ENCODE results near the gene HOXB9.

The HOXB9 gene

DNA sequence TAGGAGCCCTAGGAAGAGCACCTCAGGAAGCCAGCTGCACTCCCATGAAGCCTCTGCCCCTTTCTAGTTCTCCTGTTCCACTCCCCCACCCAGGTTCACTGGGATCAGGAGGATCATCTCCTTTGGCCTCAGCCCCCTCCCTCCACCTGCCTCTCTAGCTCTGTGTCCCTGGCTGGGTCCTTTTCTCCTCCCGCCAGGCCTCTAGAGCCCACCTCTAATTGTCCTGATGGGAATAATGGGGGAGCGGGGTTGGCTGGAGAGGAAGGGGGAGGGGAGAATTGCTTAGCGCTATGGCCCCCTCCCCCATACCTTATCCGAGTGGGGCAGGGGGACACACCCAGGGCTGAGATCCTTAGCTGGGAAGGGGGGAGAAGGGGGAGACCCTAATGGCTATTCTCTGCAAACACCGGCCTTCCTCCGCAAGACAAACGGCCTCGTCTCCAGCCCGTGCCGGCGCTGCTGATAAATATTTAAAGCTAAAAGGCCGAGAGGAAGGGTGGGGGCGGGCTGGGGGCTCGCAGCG lies 16.3 kb downstream of the HOXB9 start:
- DNase-seq, result no peak

GRCh38 chr17:48609033-48609432 lies 17.1 kb downstream of the HOXB9 start:
- DNase-seq, result no peak

- no peak for DNase-seq
Observed at GRCh38 chr17:48608494-48608834, 17.7 kb downstream of the HOXB9 start.

- DNase-seq, result no peak
Observed at GRCh38 chr17:48606892-48607614, 19.1 kb downstream of the HOXB9 start.

DNA sequence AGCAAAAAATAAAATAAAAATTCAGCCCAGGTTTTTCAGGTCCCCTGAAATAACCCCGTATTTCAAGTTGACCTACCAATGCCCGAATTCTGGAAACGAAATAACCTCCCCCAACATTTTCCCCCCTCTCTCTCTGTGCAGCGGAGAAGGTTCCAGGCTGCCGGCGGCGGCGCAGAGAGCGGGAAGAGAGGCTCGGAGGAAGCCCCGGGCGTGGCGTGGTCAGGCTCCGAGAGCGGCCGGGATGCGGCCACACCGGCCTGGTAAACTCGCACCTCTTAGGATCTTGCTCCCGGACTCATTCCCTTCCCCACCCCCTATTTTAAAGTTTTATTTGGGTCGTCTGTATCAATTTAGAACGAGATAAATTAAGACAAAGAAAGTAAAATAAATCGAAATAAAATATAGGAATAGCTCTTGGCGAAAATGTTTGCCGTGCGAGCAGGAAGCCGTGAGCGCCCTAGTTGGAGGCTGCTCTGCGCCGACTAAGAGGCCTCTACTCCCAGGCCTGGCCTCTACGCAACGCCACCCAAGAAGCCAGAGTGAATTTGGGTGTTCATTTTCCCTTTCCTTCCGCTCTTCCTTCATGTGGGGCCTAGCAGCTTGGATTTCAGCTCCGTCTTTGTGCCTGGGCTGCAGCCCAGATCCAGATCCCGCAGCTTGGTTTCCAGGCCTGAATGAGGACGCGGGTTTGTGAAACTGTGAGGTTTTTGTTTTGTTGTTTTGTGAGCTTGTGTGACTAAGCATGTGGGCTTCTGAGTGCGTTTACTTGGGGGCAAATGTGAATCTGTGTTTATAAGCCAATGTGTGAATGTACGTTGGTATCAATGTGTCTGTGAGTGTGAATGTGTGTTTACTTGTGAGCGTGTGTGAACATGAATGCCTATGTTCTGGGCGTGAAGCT lies 19.9 kb downstream of the HOXB9 start:
- no peak for DNase-seq

GRCh38 chr17:48605409-48605919 lies 20.7 kb downstream of the HOXB9 start:
- DNase-seq, result no peak

DNA sequence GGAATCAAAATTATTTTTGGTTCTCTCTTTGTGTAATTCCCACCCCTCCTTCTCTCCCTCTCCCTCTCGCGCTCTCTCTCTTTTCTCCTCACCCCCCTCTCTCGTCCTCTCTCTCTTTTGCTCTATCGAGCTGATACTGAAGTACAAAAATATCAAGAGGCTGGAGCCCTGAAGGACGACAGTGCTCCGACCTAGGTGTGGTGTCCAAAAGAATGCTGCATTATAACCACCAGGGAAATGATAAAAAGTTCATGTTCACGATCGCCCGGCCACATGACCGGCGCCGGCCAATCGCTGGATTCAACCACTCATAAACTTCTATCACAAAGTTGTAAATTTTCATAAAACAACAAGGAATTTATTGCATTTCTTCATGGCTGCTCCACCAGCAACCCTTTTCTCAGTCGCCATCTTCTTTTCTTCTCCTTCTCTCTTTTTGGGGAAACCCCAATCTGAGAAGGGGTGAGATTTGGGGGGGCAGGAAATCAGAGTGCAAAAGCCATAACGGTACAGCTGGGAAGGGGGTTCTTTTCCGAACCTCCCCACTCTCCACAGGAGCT lies 21.3 kb downstream of the HOXB9 start, which contains the start of gene HOXB6:
TSS of gene HOXB6 (minus strand) at position 217 of the 560 bp plus-strand sequence. CDS start 6,836 bp downstream, outside the sequence.
- no peak for DNase-seq

DNA sequence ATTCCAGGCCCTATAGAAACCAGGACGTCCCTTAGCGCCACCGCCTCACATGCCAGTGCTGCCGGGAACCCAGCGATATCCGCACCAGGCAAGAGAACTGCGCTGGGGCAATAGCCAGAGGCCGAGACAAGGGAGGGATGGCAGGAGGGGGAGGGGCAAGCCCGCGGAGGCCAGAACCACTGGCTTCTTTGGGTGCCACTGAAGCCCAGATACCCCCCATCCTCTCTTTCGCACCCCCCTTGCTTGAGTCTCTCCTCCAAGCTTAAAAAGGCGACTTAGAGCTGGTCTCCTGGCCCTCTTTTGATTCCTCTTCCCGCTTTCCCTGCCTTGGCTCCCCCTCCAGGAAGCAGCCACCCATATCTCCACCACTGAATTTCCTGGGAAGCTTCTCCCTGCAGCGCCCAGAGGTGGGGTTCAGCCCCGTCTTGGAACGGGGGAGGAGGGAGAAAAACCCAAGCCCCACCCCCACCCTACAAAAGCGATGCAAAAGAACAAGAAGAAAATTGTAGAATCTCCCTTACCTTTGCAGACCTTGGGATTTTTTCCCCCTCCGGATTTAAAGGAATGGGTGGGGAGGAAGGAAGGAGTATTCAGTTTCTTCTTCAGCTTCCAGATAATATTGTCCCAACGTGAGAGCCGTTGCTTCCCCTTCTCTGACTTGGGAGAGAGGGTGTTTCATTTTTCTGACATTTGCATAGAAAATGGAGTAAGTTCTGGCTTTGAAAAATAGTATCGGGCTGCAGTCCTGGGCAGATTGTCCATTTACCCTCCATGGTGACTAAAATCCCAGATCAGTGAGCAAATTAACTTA lies 22.0 kb downstream of the HOXB9 start:
- no peak for DNase-seq

DNA sequence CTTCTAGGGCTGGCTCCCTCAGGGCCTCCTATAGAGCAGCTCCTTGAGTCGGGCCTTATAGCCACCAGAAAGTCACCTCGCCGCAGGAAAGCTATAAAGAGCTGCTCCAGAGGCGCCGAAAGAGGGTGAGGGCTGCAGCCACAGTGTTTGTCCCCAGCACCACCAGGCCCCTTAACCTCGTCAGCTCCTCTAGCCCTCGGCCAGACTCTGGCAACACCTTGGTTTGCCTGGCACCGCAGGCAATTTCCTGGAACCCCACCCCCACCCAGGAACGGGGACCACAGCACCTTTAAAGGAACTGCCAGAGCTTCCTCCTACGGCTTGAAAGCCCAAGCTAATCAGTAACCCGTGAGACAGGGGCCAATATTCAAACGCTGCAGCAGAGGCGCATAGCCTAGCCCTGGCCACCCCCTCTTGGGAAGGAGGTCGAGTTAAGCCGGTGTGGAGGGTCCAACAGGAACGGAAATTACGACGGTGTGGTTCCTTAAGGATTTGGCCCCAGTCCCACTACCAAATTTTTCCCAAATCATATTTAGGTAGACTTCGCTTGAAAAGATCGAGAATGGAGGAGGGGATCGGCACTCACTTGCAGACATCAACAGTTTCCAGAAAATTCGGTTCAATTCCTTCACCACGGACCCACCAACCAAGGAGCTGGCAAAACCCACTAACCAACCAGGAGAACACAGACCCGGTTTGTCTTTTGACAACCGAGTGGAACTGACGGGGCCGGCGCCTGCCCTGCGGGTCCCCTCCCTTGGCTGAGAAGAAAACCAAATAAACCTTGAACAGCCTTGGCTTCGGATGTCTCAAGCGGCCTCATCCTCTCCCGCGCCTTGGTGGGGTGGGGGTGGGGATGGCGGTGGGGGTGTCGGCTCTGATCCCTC lies 24.4 kb downstream of the HOXB9 start:
- no peak for DNase-seq

DNA sequence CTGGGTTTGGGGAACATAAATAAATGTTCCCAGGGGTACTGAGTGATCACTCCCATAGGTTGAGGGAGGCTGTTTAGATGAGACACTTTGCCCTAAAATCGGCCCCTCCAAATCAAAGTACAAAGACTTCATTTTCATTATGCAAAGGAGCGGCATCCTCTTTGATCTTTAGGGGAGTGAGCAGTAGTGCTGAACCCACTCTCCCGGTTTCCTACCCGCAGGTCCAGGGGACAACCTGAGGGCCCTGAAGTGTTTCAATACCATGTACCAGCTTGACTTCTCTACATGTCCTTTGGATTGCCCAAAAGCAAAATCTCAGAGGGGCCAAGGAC lies 25.0 kb downstream of the HOXB9 start:
- no peak for DNase-seq

DNA sequence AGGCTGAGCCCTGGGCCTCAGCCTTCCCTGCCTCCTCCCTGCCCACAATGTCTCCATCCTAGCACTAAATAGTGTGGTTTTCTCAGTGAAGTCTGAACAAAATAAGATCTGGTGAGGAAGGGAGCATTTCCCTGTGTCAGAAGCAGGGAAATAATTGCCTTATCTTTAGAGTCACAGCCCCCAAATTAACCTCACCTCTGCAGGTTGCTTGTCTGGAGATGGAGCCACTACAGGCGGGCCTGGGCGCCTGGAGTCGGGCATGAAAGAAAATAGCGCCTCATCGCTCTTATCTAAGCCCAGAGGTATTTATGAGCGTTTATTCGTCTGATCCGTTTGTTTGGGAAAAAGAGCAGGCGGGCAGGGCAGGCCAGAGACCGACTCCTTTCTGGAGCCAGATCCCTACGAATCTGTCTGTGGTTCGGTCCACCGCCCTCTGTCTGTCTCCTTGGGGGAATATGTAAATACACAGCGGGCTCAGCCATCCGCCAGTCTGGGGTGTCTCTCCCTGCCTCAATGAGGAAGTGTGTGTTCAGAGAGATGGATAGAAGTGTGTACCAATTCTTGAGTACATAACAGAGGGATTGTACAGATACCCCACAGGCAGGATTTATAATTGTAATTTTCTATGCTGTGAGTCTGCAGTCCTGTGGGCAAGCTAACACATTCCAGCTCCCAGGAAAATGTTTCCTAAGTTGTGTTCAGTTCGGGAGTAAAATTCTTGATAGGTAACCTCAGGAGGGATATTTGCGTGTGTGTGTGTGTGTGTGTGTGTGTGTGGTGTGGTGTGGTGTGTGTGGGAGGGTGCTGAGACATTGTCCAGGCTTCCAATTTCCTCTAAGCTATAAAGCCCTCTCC lies 25.7 kb downstream of the HOXB9 start:
- no peak for DNase-seq

DNA sequence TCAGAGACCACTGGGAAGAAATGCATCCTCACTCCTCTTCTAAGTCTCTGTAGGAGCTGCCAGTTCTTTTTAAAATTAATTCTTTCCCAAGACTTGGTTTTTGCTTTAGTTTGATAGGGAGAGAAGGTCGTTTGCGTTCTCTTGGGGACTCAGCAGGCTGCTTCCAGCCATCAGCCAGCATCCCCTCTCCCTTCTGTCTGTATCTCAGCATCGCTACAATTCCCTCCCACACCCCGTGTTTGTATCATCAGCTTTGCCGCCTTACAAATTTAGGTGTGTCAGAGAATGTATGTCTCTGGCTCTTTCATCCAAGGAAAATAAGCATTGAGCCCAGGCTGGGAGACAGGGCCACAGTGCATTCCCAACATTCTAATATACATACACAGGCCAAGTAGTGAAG lies 26.8 kb downstream of the HOXB9 start:
- no peak for DNase-seq

DNA sequence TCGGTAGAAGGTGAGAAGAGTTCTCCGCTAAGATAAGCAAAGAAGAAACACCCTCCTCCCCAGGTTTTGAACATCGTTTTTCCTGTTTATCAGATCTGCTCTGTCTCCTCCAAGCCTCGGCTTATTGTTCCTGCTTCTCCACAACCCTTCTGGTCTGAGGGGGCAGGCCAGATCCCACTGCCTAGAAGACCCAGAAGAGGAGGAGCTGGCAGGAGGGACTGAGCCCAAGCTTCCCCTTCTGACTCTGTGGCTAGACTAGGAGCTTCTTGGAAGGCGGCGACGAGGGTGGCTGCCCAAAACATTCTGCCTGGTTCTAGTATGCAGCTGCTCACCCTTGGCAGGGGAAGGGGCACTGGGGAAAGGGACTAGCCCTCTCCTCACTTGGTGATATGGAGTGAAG lies 27.4 kb downstream of the HOXB9 start:
- DNase-seq, result no peak

- peak; percentile 50 for DNase-seq
Observed at GRCh38 chr17:48597778-48598631, 28.2 kb downstream of the HOXB9 start.

DNA sequence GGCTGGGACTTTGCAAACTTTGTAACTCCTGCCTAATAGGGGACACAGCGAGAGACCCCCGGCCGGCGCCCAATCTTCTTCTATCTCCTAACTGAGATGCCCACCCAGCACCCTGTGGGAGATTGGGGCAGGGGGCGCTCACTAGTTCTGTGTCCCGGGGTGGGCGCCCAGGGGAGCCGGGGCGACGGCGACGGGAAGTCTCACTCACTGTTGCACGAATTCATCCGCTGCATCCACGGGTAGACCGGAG lies 28.7 kb downstream of the HOXB9 start:
- DNase-seq, result no peak

DNA sequence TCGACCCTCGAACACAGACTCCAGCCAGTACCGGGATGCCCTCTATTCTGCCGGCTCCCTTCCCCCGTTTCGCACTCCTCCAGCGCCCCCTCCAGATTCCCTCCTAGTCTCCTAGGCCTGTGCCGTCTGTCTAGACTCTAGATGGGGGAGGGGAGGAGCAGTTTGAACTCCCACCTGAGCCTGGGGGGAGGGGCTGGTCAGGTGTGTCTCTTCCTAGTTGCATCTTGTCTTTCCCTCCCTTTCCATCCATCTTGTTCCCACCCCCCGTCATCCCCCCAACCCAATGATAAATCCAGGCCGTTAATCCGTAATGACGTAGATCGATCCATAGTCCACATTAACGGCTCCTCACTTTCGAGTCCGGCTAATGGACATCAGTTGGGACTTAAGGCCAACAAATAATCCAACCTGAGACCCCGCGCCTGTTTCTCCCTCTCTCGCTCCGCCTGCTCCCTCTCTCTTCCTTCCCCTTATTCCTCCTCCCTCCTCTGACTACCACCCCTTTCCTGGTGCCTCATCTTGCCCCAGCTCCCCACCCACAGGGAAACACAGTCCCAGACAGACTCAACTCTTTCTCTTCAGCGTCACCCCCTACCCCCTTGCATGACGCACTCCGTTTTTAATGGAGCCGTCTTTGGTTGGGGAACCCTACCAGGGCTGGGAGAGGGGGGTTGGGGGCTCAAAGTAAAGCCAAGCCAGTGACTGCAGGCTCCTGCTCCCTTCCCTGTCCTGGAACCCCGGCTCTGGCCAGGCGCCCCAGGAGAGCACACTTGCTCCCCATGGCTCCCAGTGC lies 29.2 kb downstream of the HOXB9 start:
- DNase-seq, result no peak

GRCh38 chr17:48596000-48596734 lies 30.0 kb downstream of the HOXB9 start:
- no peak for DNase-seq

GRCh38 chr17:48595278-48595999 lies 30.7 kb downstream of the HOXB9 start:
- DNase-seq, result no peak
